Neural cell (in vitro differentiated cells): ENCODE measurements around the gene DBP.

Experiments
- EP300 ChIP-seq: fragments of 450-650 bp; conservative IDR thresholded peaks from 2 replicates; pipeline ENCODE4 v1.6.1; 2014; ENCODE audit warnings: antibody characterized with exemption, mild to moderate bottlenecking, moderate library complexity; ENCODE audit not compliant: poor library complexity, severe bottlenecking
- RAD21 ChIP-seq: fragments of 450-650 bp; conservative IDR thresholded peaks from 2 replicates; pipeline ENCODE4 v1.6.1; 2014; ENCODE audit warnings: antibody characterized with exemption, mild to moderate bottlenecking, moderate library complexity
- TAF1 ChIP-seq: IDR thresholded peaks from 2 replicates; pipeline ENCODE4 v1.6.1; 2012; ENCODE audit warnings: low read depth
- TF ChIP-seq, protein P1 (sequence below): fragments of 450-650 bp; IDR thresholded peaks from 2 replicates; pipeline ENCODE4 v1.5.1; 2014; ENCODE audit warnings: antibody characterized with exemption, mild to moderate bottlenecking, moderate library complexity; ENCODE audit not compliant: poor library complexity, severe bottlenecking
- TF ChIP-seq, protein P2 (sequence below): IDR thresholded peaks from 2 replicates; pipeline ENCODE4 v1.6.1; 2012; ENCODE audit warnings: borderline replicate concordance

DNA sequence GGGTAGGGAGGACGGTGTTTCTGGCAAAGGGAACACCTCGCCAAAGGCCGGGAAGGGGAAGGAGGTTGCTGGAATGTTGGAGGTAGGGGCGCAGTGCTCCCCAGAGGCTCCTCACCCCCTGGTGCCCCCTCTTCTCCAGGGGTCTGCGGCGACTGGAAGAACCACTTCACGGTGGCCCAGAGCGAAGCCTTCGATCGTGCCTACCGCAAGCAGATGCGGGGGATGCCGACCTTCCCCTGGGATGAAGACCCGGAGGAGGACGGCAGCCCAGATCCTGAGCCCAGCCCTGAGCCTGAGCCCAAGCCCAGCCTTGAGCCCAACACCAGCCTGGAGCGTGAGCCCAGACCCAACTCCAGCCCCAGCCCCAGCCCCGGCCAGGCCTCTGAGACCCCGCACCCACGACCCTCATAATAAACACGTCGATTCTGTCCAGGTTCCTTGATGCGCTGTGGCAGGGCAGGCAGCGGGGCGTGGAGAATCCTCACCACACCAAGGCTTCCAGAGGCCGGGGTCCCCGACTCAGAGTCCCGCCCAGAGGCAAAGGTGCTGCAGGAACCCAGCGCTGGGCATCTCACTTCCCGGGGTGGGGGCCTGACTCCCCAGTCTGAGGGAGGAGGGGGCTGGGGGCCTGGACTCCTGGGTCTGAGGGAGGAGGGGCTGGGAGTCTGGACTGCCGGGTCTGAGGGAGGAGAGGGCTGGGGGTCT is 38.0 kb downstream of the DBP start:
- TF ChIP-seq, protein P1, sequence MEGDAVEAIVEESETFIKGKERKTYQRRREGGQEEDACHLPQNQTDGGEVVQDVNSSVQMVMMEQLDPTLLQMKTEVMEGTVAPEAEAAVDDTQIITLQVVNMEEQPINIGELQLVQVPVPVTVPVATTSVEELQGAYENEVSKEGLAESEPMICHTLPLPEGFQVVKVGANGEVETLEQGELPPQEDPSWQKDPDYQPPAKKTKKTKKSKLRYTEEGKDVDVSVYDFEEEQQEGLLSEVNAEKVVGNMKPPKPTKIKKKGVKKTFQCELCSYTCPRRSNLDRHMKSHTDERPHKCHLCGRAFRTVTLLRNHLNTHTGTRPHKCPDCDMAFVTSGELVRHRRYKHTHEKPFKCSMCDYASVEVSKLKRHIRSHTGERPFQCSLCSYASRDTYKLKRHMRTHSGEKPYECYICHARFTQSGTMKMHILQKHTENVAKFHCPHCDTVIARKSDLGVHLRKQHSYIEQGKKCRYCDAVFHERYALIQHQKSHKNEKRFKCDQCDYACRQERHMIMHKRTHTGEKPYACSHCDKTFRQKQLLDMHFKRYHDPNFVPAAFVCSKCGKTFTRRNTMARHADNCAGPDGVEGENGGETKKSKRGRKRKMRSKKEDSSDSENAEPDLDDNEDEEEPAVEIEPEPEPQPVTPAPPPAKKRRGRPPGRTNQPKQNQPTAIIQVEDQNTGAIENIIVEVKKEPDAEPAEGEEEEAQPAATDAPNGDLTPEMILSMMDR, result no peak
- TF ChIP-seq RAD21 (no peak), TAF1 (no peak), EP300 (no peak)
- TF ChIP-seq, protein P2, sequence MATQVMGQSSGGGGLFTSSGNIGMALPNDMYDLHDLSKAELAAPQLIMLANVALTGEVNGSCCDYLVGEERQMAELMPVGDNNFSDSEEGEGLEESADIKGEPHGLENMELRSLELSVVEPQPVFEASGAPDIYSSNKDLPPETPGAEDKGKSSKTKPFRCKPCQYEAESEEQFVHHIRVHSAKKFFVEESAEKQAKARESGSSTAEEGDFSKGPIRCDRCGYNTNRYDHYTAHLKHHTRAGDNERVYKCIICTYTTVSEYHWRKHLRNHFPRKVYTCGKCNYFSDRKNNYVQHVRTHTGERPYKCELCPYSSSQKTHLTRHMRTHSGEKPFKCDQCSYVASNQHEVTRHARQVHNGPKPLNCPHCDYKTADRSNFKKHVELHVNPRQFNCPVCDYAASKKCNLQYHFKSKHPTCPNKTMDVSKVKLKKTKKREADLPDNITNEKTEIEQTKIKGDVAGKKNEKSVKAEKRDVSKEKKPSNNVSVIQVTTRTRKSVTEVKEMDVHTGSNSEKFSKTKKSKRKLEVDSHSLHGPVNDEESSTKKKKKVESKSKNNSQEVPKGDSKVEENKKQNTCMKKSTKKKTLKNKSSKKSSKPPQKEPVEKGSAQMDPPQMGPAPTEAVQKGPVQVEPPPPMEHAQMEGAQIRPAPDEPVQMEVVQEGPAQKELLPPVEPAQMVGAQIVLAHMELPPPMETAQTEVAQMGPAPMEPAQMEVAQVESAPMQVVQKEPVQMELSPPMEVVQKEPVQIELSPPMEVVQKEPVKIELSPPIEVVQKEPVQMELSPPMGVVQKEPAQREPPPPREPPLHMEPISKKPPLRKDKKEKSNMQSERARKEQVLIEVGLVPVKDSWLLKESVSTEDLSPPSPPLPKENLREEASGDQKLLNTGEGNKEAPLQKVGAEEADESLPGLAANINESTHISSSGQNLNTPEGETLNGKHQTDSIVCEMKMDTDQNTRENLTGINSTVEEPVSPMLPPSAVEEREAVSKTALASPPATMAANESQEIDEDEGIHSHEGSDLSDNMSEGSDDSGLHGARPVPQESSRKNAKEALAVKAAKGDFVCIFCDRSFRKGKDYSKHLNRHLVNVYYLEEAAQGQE, result no peak
